Thoracic aorta (tissue), 2 donors: ENCODE data around the gene CFAP68. TPM values are rescaled to one million over a fixed set of nuclear protein-coding genes. Genes with fewer than 3 reads are reported as not detected.

Experiments
- ATAC-seq: fragments of 150-250 bp; one replicate; pipeline ENCODE4 v1.8.0; 2017; ENCODE audit warnings: low read depth; ENCODE audit not compliant: insufficient number of reproducible peaks, low FRiP score
- DNase-seq: peaks from one replicate; pipeline ENCODE4 v3.0.0-alpha.2; 2020; ENCODE audit warnings: low spot score
- H3K27ac ChIP-seq, 2 donors: fragments of 200-600 bp; sonication (generic); 1 replicate in 1 of 2; 2 replicates in 1 of 2; pipeline ENCODE4 v1.5.1; 2016; ENCODE audit warnings: mild to moderate bottlenecking in 2 of 2, moderate library complexity in 2 of 2
- H3K27me3 ChIP-seq: fragments of 200-600 bp; sonication (generic); replicated peaks from 2 replicates; pipeline ENCODE4 v1.6.0; 2016; ENCODE audit warnings: mild to moderate bottlenecking; ENCODE audit not compliant: insufficient read depth
- H3K36me3 ChIP-seq: fragments of 200-600 bp; sonication (generic); one replicate; pipeline ENCODE4 v1.5.1; 2016
- H3K4me1 ChIP-seq, 2 donors: fragments of 200-600 bp; sonication (generic); 1 replicate in 1 of 2; 2 replicates in 1 of 2; pipeline versions ENCODE4 v1.5.1 to v1.6.0; 2016; ENCODE audit warnings: low read depth in 2 of 2, mild to moderate bottlenecking in 1 of 2; ENCODE audit not compliant: control insufficient read depth in 1 of 2
- H3K4me3 ChIP-seq: fragments of 200-600 bp; sonication (generic); 2 replicates; pipeline ENCODE4 v1.5.1; 2016; ENCODE audit warnings: mild to moderate bottlenecking
- H3K9me3 ChIP-seq: fragments of 200-600 bp; sonication (generic); 2 replicates; pipeline ENCODE4 v1.5.1; 2016
- CTCF ChIP-seq: fragments of 200-600 bp; sonication (generic); IDR thresholded peaks from one replicate; pipeline ENCODE4 v1.5.1; 2019; ENCODE audit warnings: antibody characterized with exemption
- total RNA-seq, 2 donors: library from RNA; depleted of rRNA; stranded (reverse); fragments of >200 nt; gene quantifications; one replicate each; pipeline versions ENCODE4 v1.1.0 to v1.2.3, GENCODE V29; 2016

Gene CFAP68
- total RNA-seq, 2 donors from 2014 or later, result 1.9 to 9.7 TPM

DNA sequence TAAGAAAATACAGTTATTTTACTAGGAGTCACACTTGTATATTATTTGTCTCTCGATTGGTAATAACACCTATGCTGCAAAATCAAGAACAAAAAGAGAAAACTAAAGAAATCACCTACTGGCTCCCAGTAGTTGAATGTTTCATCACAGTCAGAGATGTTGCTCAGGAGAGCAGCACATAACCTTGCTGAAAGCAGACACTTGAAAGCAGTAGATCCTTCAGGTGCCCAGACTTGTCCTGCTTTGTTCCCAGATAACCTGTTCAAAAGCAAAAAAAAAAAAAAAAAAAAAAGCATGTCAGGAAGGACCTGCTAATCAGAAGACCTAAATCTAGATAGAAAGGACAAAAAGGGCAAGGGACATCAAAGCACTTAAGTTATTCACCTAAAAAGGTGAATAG is 9.2 kb upstream of the CFAP68 start:
- DNase-seq (no peak), ATAC-seq (no peak)
- H3K27ac ChIP-seq, result no peak overlapping the region
- TF ChIP-seq CTCF, result no peak
- H3K27me3 ChIP-seq, result no peaks in the 10 kb centered on the region
- peaks cover 0 to 22% of the 10 kb centered on the region in 2 donors for H3K4me1 ChIP-seq
- no peaks in the 10 kb centered on the region for H3K9me3 ChIP-seq
- peak overlapping the region; percentile 90 for H3K4me3 ChIP-seq
- peaks cover 12% of the 10 kb centered on the region for H3K36me3 ChIP-seq

DNA sequence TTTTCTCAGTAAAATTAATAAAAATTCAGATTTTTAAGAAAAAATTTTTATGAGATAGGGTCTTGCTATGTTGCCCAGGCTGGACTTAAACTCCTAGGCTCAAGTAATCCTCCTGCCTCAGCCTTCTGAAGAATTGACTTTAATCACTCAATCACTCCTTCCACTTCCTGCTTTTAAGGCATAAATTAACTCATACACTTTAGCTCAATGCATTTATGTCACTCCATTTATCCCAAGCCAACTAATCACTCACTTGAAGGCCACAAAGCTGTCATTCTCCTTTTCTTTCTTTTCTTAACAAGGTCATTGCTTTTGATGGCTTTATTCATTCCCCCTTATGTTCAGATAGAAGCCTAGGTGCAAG is 8.8 kb upstream of the CFAP68 start:
- no peak for DNase-seq

GRCh38 chr11:111870886-111871692 is 8.3 kb upstream of the CFAP68 start, which contains the start of gene ALG9:
TSS of gene ALG9 (minus strand) at chr11:111871581. CDS start at chr11:111871482, 99 bp downstream.
- Histone ChIP-seq H3K4me1 (peaks cover 0 to 22% of the 10 kb centered on the region in 2 donors), H3K4me3 (peak within 1 kb of the TSS; percentile 90), H3K27me3 (no peaks in the 10 kb centered on the region), H3K27ac (peak within 1 kb of the TSS; percentile 87), H3K36me3 (peaks cover 9% of the 10 kb centered on the region), H3K9me3 (no peaks in the 10 kb centered on the region)
- ATAC-seq, result peak; percentile 66
- DNase-seq, result peak; percentile 47
- TF ChIP-seq CTCF, result peak; percentile 22

More for the DNA sequence above, 8.8 kb upstream of the CFAP68 start:
- Histone ChIP-seq H3K9me3 (no peaks in the 10 kb centered on the region), H3K4me3 (peak overlapping the region; percentile 90), H3K27ac (peak overlapping the region; percentile 87), H3K36me3 (peaks cover 12% of the 10 kb centered on the region), H3K27me3 (no peaks in the 10 kb centered on the region), H3K4me1 (peaks cover 0 to 22% of the 10 kb centered on the region in 2 donors)
- TF ChIP-seq CTCF, result no peak
- no peak for ATAC-seq

DNA sequence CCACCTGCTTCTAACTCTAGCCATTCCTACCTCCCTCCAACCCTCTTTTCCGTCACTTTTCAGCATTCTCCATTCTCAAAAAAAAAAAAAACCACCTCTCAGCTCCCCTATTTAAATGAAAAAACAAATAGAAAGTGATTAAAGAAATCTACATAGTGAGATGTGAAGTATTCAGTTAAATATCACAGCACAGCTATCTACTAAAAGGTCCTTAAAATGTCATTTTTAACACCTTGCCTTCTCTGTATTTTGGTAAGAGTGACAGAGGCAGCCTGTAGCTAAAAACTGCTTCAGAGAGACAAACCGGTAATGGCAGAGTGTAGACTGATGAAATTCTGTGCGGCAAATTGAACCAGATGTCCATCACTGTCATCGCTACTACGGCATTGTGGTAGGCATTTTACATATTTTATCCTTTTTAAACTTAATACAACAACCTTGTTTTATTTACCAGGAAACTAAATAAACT is 7.6 kb upstream of the CFAP68 start:
- peaks cover 0 to 22% of the 10 kb centered on the region in 2 donors for H3K4me1 ChIP-seq
- DNase-seq, result no peak
- ATAC-seq, result no peak
- H3K4me3 ChIP-seq, result peak overlapping the region; percentile 90
- H3K36me3 ChIP-seq, result peaks cover 8% of the 10 kb centered on the region
- peak overlapping the region; percentile 87 for H3K27ac ChIP-seq
- H3K9me3 ChIP-seq, result no peaks in the 10 kb centered on the region
- no peak for TF ChIP-seq CTCF
- H3K27me3 ChIP-seq, result no peaks in the 10 kb centered on the region

- no peaks in the 10 kb centered on the region for H3K36me3 ChIP-seq
- no peak for TF ChIP-seq CTCF
- H3K27me3 ChIP-seq, result no peaks in the 10 kb centered on the region
- no peak for DNase-seq
- ATAC-seq, result no peak
- peak overlapping the region; percentile 74 for H3K4me3 ChIP-seq
- H3K27ac ChIP-seq, result peak overlapping the region; percentile 94 to 96
- H3K9me3 ChIP-seq, result no peaks in the 10 kb centered on the region
- peaks cover 4 to 19% of the 10 kb centered on the region in 2 donors for H3K4me1 ChIP-seq
Observed at GRCh38 chr11:111878385-111878848, 924 bp upstream of the CFAP68 start.
